GM12878 (cell line): ENCODE results near the gene KDF1. TPM values are rescaled to one million over a fixed set of nuclear protein-coding genes. Genes with fewer than 3 reads are reported as not detected.
"Not testable (repeated sequence)": the region's sequence is repeated elsewhere in the genome, so short reads cannot be mapped to it uniquely, and the experiment has no call there.

Experiments
- ATAC-seq: fragments of 200-7000 bp; cut with Tn5 transposase; 3 replicates; pipeline ENCODE4 v1.9.1; 2020; ENCODE audit warnings: mild to moderate bottlenecking, moderate library complexity
- BruUV-seq: library from RNA; stranded (reverse); fragments of 400-500 nt; replicated peaks from 2 replicates; lab custom pipeline; 2021; lab: Mats Ljungman, UMichigan
- CTCF ChIA-PET: fragments of 300-600 bp; sonication (Branson Sonifier 250); formaldehyde crosslinking; extraction: SDS; loops from one replicate; lab custom pipeline; 2021; ENCODE audit warnings: inconsistent platforms; lab: Yijun Ruan, JAX
- POLR2A ChIA-PET: fragments of 350-600 bp; formaldehyde crosslinking; extraction: SDS; loops from one replicate; lab custom pipeline; 2021; ENCODE audit warnings: inconsistent platforms; lab: Charles Lee
- RAD21 ChIA-PET: fragments of 300-600 bp; sonication (Branson Sonifier 250); formaldehyde crosslinking; loops from one replicate; lab custom pipeline; 2023; ENCODE audit warnings: antibody characterized with exemption; ENCODE audit not compliant: unreplicated experiment; lab: Charles Lee
- SMC1A ChIA-PET: fragments of 300-600 bp; sonication (Branson Sonifier 250); formaldehyde crosslinking; loops from one replicate; lab custom pipeline; 2023; ENCODE audit not compliant: unreplicated experiment, uncharacterized antibody; lab: Charles Lee
- DNase-seq: peaks from one replicate; pipeline ENCODE4 v3.0.0-alpha.2; 2011; ENCODE audit warnings: low read depth, low spot score
- FAIRE-seq: peaks from 3 replicates; lab custom pipeline; 2011; peaks lifted over from hg19 to GRCh38; lab: Jason Lieb, UNC
- H2AFZ ChIP-seq: 2 replicates; pipeline ENCODE4 v1.6.0; 2011; ENCODE audit warnings: low read depth, low read length, control low read depth; ENCODE audit not compliant: control insufficient read depth
- H3K27ac ChIP-seq: 2 replicates; pipeline ENCODE4 v1.5.1; 2011; ENCODE audit warnings: control low read depth; ENCODE audit not compliant: control insufficient read depth, insufficient read depth
- H3K27me3 ChIP-seq, 2 experiments: replicated peaks in 1 of 2; 2 replicates each; pipeline versions ENCODE4 v1.6.0 to v1.6.1; 2011; ENCODE audit warnings: low read length in 1 of 2; ENCODE audit not compliant: control insufficient read depth in 2 of 2, insufficient read depth in 2 of 2
- H3K36me3 ChIP-seq, 2 experiments: 2 replicates each; pipeline ENCODE4 v1.5.1; 2011; ENCODE audit warnings: low read length in 1 of 2; ENCODE audit not compliant: control insufficient read depth in 2 of 2, insufficient read depth in 2 of 2
- H3K4me1 ChIP-seq: 2 replicates; pipeline ENCODE4 v1.6.1; 2011; ENCODE audit warnings: mild to moderate bottlenecking, low read length, moderate library complexity, mixed read lengths; ENCODE audit not compliant: control insufficient read depth, insufficient read depth
- H3K4me2 ChIP-seq: 2 replicates; pipeline ENCODE4 v1.6.0; 2011; ENCODE audit warnings: control low read depth; ENCODE audit not compliant: control insufficient read depth, insufficient read depth
- H3K4me3 ChIP-seq: fragments of 200-600 bp; sonication (generic); 2 replicates; pipeline ENCODE4 v1.5.1; 2016
- H3K79me2 ChIP-seq: 2 replicates; pipeline ENCODE4 v1.6.0; 2011; ENCODE audit warnings: low read length; ENCODE audit not compliant: control insufficient read depth, insufficient read depth
- H3K9ac ChIP-seq: 2 replicates; pipeline ENCODE4 v1.8.0; 2011; ENCODE audit warnings: low read length, control low read depth, mixed read lengths; ENCODE audit not compliant: control insufficient read depth, insufficient read depth
- H3K9me3 ChIP-seq: replicated peaks from 3 replicates; pipeline ENCODE4 v1.5.1; 2011; ENCODE audit warnings: mild to moderate bottlenecking, low read length; ENCODE audit not compliant: control insufficient read depth, insufficient read depth
- H4K20me1 ChIP-seq: 2 replicates; pipeline ENCODE4 v1.6.0; 2011; ENCODE audit not compliant: control insufficient read depth, insufficient read depth
- CHD1 ChIP-seq: IDR thresholded peaks from 2 replicates; pipeline ENCODE4 v1.6.1; 2012; ENCODE audit warnings: low read depth, low read length, improper control_type of control experiment
- CUX1 ChIP-seq: IDR thresholded peaks from 2 replicates; pipeline ENCODE4 v1.6.1; 2012; ENCODE audit warnings: improper control_type of control experiment, low read depth, low read length; ENCODE audit not compliant: insufficient replicate concordance
- WGBS: methylation state at CpG from one replicate; pipeline ENCODE4 v1.1.6; 2016; ENCODE audit warnings: low lambda C conversion rate; ENCODE audit not compliant: insufficient replicate concordance, insufficient coverage; ENCODE audit errors: missing lambda C conversion rate; 5-methylcytosine and 5-hydroxymethylcytosine counted together
- in situ Hi-C: fragments of 300-500 bp; cut with MboI; formaldehyde crosslinking; loops from 9 replicates; pipeline ENCODE4 v1.14.3; 2018; ENCODE audit warnings: mixed read lengths
- intact Hi-C: fragments of 100-400 bp; cut with micrococcal nuclease; formaldehyde crosslinking; loops from one replicate; pipeline ENCODE4 v1.14.2; 2022; ENCODE audit not compliant: unreplicated experiment
- polyA plus RNA-seq, 11 experiments: library from polyadenylated mRNA; depleted of rRNA in 4 of 11; unstranded in 6 of 11; stranded (reverse) in 5 of 11; fragments of >200 nt; fragmentation: Nextera tagmentation in 4 of 11; fragmentation: Illumina TruSeq in 1 of 11; extraction: Ambion mirVana in 4 of 11; extraction: Trizol in 1 of 11; gene quantifications; 1 replicate in 1 of 11; 2 replicates in 10 of 11; pipeline versions ENCODE4 v1.2.1 to v1.2.3, GENCODE V29; 2011 to 2016; ENCODE audit warnings: inconsistent platforms in 2 of 11, missing spikeins in 2 of 11, low read depth in 1 of 11
- total RNA-seq, 4 experiments: library from RNA; depleted of rRNA in 3 of 4; stranded (reverse); fragments of >200 nt in 3 of 4; fragmentation: Illumina TruSeq in 1 of 4; extraction: Trizol in 1 of 4; gene quantifications; 2 replicates each; pipeline versions ENCODE4 v1.2.1 to v1.2.3, GENCODE V29; 2013 to 2021

The KDF1 gene
- total and polyA plus RNA-seq, 10 of the 15 experiments (the other 5 are each of a cell fraction or from before 2014, with no cell fraction given), result 0.03 to 0.13 (median 0.04) TPM; not detected in 7

- DNase-seq, H3K36me3 ChIP-seq, H4K20me1 ChIP-seq, H3K4me3 ChIP-seq, H2AFZ ChIP-seq, H3K9ac ChIP-seq, FAIRE-seq, ATAC-seq, H3K4me2 ChIP-seq, H3K27me3 ChIP-seq, H3K79me2 ChIP-seq, H3K9me3 ChIP-seq, in situ Hi-C loops, intact Hi-C loops, H3K4me1 ChIP-seq, H3K27ac ChIP-seq, BruUV-seq: not testable (repeated sequence)
- CTCF ChIA-PET, result interaction anchor here (0.6 kb wide), 1 partner anchor 20 kb away, joined by 3 read pairs; no protein-coding TSS in a partner anchor
- 41% methylated on average over 11 of the region's 12 CpGs for WGBS
- POLR2A ChIA-PET, result interaction anchor here (0.8 kb wide), 1 partner anchor 17 kb away, joined by 3 read pairs; no protein-coding TSS in a partner anchor
- SMC1A ChIA-PET, result interaction anchor here (0.9 kb wide), 1 partner anchor 8 kb away, joined by 4 read pairs; no protein-coding TSS in a partner anchor
- RAD21 ChIA-PET, result interaction anchor here (0.8 kb wide), 1 partner anchor 56 kb away, joined by 3 read pairs; no protein-coding TSS in a partner anchor
These were observed 29.3 kb upstream of the KDF1 start for GRCh38 chr1:26989403-26990109.

GRCh38 chr1:26986658-26987057 lies 26.4 kb upstream of the KDF1 start:
- ChIA-PET CTCF (interaction anchor here (1.0 to 1.6 kb wide), 3 partner anchors 18 to 310 kb away, joined by 3 to 5 read pairs (median 4); no protein-coding TSS in a partner anchor), RAD21 (interaction anchor here (1.1 kb wide), 1 partner anchor 10 kb away, joined by 5 read pairs; no protein-coding TSS in a partner anchor), POLR2A (no interaction called here), SMC1A (interaction anchor here (1.5 to 2.1 kb wide), 2 partner anchors 10 to 57 kb away, joined by 3 to 6 read pairs; no protein-coding TSS in a partner anchor)
- no TSS peak for BruUV-seq
- Histone ChIP-seq H4K20me1 (no peaks in the 10 kb centered on the region), H3K27me3 (peaks cover 0 to 2% of the 10 kb centered on the region in 2 experiments; a peak in 1 of 4 replicates), H2AFZ (no peak overlapping the region), H3K27ac (no peak overlapping the region), H3K36me3 (no peaks in the 10 kb centered on the region), H3K9me3 (no peaks in the 10 kb centered on the region), H3K4me1 (no peaks in the 10 kb centered on the region), H3K9ac (no peak overlapping the region), H3K4me3 (no peak overlapping the region), H3K79me2 (no peaks in the 10 kb centered on the region), H3K4me2 (no peak overlapping the region)
- intact Hi-C loops, result no loop called here
- DNase-seq (no peak), FAIRE-seq (no peak), ATAC-seq (no peak)
- in situ Hi-C loops, result no loop called here
- TF ChIP-seq CHD1 (no peak), CUX1 (no peak)
- WGBS, result 0% methylated on average over 2 of the region's 2 CpGs
